ENCODE data around the gene TCF7L1. TPM values are rescaled to one million over a fixed set of nuclear protein-coding genes. Genes with fewer than 3 reads are reported as not detected.

TCF7L1 gene
- total and polyA plus RNA-seq, 9 donors: 5.1 to 53.1 (median 41.3) TPM

GRCh38 chr2:85180322-85181133 is 47.3 kb downstream of the TCF7L1 start:
- peak overlapping the region; percentile 17 for H3K27ac ChIP-seq (ENCODE audit: low read length)
- peaks cover 59% of the 10 kb centered on the region for H3K4me1 ChIP-seq (ENCODE audit: control insufficient read depth, insufficient read depth, low read length)
- peaks cover 3% of the 10 kb centered on the region for H3K36me3 ChIP-seq (ENCODE audit: control insufficient read depth, insufficient read depth, low read length)
- no peak for DNase-seq
- peaks cover 2% of the 10 kb centered on the region for H3K9me3 ChIP-seq (replicated peaks; ENCODE audit: control insufficient read depth, low read depth, low read length)
- no peak overlapping the region for H3K4me3 ChIP-seq (ENCODE audit: low read length)
- 67% methylated on average over 7 of the region's 12 CpGs for WGBS (ENCODE audit: insufficient coverage)
- H3K27me3 ChIP-seq (ENCODE audit: control insufficient read depth, insufficient read depth, low read length): no peaks in the 10 kb centered on the region

GRCh38 chr2:85181134-85181631 is 48.0 kb downstream of the TCF7L1 start:
- WGBS (ENCODE audit: insufficient coverage): 73% methylated on average over 5 of the region's 5 CpGs
- peaks cover 53% of the 10 kb centered on the region for H3K4me1 ChIP-seq (ENCODE audit: control insufficient read depth, insufficient read depth, low read length)

GRCh38 chr2:85181844-85182456 is 48.8 kb downstream of the TCF7L1 start:
- Histone ChIP-seq H3K27ac (ENCODE audit: low read length) (no peak overlapping the region), H3K27me3 (ENCODE audit: control insufficient read depth, insufficient read depth, low read length) (no peaks in the 10 kb centered on the region), H3K4me3 (ENCODE audit: low read length) (no peak overlapping the region), H3K36me3 (ENCODE audit: control insufficient read depth, insufficient read depth, low read length) (peaks cover 3% of the 10 kb centered on the region), H3K9me3 (replicated peaks; ENCODE audit: control insufficient read depth, low read depth, low read length) (peaks cover under 1% of the 10 kb centered on the region), H3K4me1 (ENCODE audit: control insufficient read depth, insufficient read depth, low read length) (peaks cover 50% of the 10 kb centered on the region)
- WGBS (ENCODE audit: insufficient coverage): 73% methylated on average over 9 of the region's 11 CpGs
- peak; percentile 48 for DNase-seq

More at GRCh38 chr2:85181134-85181631, 48.0 kb downstream of the TCF7L1 start:
- Histone ChIP-seq H3K4me3 (ENCODE audit: low read length) (no peak overlapping the region), H3K36me3 (ENCODE audit: control insufficient read depth, insufficient read depth, low read length) (peaks cover 3% of the 10 kb centered on the region), H3K27ac (ENCODE audit: low read length) (peak overlapping the region; percentile 17), H3K27me3 (ENCODE audit: control insufficient read depth, insufficient read depth, low read length) (no peaks in the 10 kb centered on the region), H3K9me3 (replicated peaks; ENCODE audit: control insufficient read depth, low read depth, low read length) (peaks cover 2% of the 10 kb centered on the region)
- no peak for DNase-seq

GRCh38 chr2:85183076-85183475 is 49.9 kb downstream of the TCF7L1 start:
- no peak overlapping the region for H3K27ac ChIP-seq (ENCODE audit: low read length)
- peaks cover 3% of the 10 kb centered on the region for H3K36me3 ChIP-seq (ENCODE audit: control insufficient read depth, insufficient read depth, low read length)
- DNase-seq: no peak
- H3K27me3 ChIP-seq (ENCODE audit: control insufficient read depth, insufficient read depth, low read length): no peaks in the 10 kb centered on the region
- peaks cover 50% of the 10 kb centered on the region for H3K4me1 ChIP-seq (ENCODE audit: control insufficient read depth, insufficient read depth, low read length)
- WGBS (ENCODE audit: insufficient coverage): 86% methylated on average over 3 of the region's 3 CpGs
- no peak overlapping the region for H3K4me3 ChIP-seq (ENCODE audit: low read length)
- no peaks in the 10 kb centered on the region for H3K9me3 ChIP-seq (replicated peaks; ENCODE audit: control insufficient read depth, low read depth, low read length)

- Histone ChIP-seq H3K27ac (ENCODE audit: low read length) (no peak overlapping the region), H3K27me3 (ENCODE audit: control insufficient read depth, insufficient read depth, low read length) (no peaks in the 10 kb centered on the region), H3K4me1 (ENCODE audit: control insufficient read depth, insufficient read depth, low read length) (peaks cover 48% of the 10 kb centered on the region), H3K36me3 (ENCODE audit: control insufficient read depth, insufficient read depth, low read length) (peaks cover 3% of the 10 kb centered on the region), H3K9me3 (replicated peaks; ENCODE audit: control insufficient read depth, low read depth, low read length) (no peaks in the 10 kb centered on the region), H3K4me3 (ENCODE audit: low read length) (no peak overlapping the region)
- WGBS (ENCODE audit: insufficient coverage): 95% methylated on average over 4 of the region's 4 CpGs
- DNase-seq: no peak
Measured at GRCh38 chr2:85183479-85183878, 50.3 kb downstream of the TCF7L1 start.

- Histone ChIP-seq H3K36me3 (ENCODE audit: control insufficient read depth, insufficient read depth, low read length) (peaks cover 3% of the 10 kb centered on the region), H3K27ac (ENCODE audit: low read length) (no peak overlapping the region), H3K9me3 (replicated peaks; ENCODE audit: control insufficient read depth, low read depth, low read length) (no peaks in the 10 kb centered on the region), H3K27me3 (ENCODE audit: control insufficient read depth, insufficient read depth, low read length) (no peaks in the 10 kb centered on the region), H3K4me1 (ENCODE audit: control insufficient read depth, insufficient read depth, low read length) (peaks cover 41% of the 10 kb centered on the region), H3K4me3 (ENCODE audit: low read length) (no peak overlapping the region)
- WGBS (ENCODE audit: insufficient coverage): 93% methylated on average over 8 of the region's 9 CpGs
- DNase-seq: no peak
Measured at GRCh38 chr2:85184231-85184630, 51.0 kb downstream of the TCF7L1 start.

- Histone ChIP-seq H3K9me3 (replicated peaks; ENCODE audit: control insufficient read depth, low read depth, low read length) (no peaks in the 10 kb centered on the region), H3K27ac (ENCODE audit: low read length) (no peak overlapping the region), H3K27me3 (ENCODE audit: control insufficient read depth, insufficient read depth, low read length) (no peaks in the 10 kb centered on the region), H3K4me1 (ENCODE audit: control insufficient read depth, insufficient read depth, low read length) (peaks cover 37% of the 10 kb centered on the region), H3K4me3 (ENCODE audit: low read length) (no peak overlapping the region), H3K36me3 (ENCODE audit: control insufficient read depth, insufficient read depth, low read length) (peaks cover 4% of the 10 kb centered on the region)
- WGBS (ENCODE audit: insufficient coverage): 100% methylated on average over 2 of the region's 6 CpGs
- DNase-seq: no peak
Measured at GRCh38 chr2:85184990-85185389, 51.8 kb downstream of the TCF7L1 start.

- Histone ChIP-seq H3K27me3 (ENCODE audit: control insufficient read depth, insufficient read depth, low read length) (no peaks in the 10 kb centered on the region), H3K36me3 (ENCODE audit: control insufficient read depth, insufficient read depth, low read length) (peaks cover 7% of the 10 kb centered on the region), H3K9me3 (replicated peaks; ENCODE audit: control insufficient read depth, low read depth, low read length) (no peaks in the 10 kb centered on the region), H3K27ac (ENCODE audit: low read length) (no peak overlapping the region), H3K4me1 (ENCODE audit: control insufficient read depth, insufficient read depth, low read length) (peaks cover 32% of the 10 kb centered on the region), H3K4me3 (ENCODE audit: low read length) (no peak overlapping the region)
- 79% methylated on average over 5 of the region's 7 CpGs for WGBS (ENCODE audit: insufficient coverage)
- DNase-seq: no peak
Measured at GRCh38 chr2:85185431-85185940, 52.3 kb downstream of the TCF7L1 start.

GRCh38 chr2:85187069-85187468 is 53.9 kb downstream of the TCF7L1 start:
- Histone ChIP-seq H3K9me3 (replicated peaks; ENCODE audit: control insufficient read depth, low read depth, low read length) (no peaks in the 10 kb centered on the region), H3K36me3 (ENCODE audit: control insufficient read depth, insufficient read depth, low read length) (peaks cover 7% of the 10 kb centered on the region), H3K27me3 (ENCODE audit: control insufficient read depth, insufficient read depth, low read length) (no peaks in the 10 kb centered on the region), H3K27ac (ENCODE audit: low read length) (no peak overlapping the region), H3K4me1 (ENCODE audit: control insufficient read depth, insufficient read depth, low read length) (peaks cover 17% of the 10 kb centered on the region), H3K4me3 (ENCODE audit: low read length) (no peak overlapping the region)
- DNase-seq: no peak
- WGBS (ENCODE audit: insufficient coverage): 33% methylated on average over 1 of the region's 2 CpGs

- Histone ChIP-seq H3K36me3 (ENCODE audit: control insufficient read depth, insufficient read depth, low read length) (peaks cover 13% of the 10 kb centered on the region), H3K27ac (ENCODE audit: low read length) (no peak overlapping the region), H3K4me3 (ENCODE audit: low read length) (no peak overlapping the region), H3K4me1 (ENCODE audit: control insufficient read depth, insufficient read depth, low read length) (peaks cover 3% of the 10 kb centered on the region), H3K9me3 (replicated peaks; ENCODE audit: control insufficient read depth, low read depth, low read length) (no peaks in the 10 kb centered on the region), H3K27me3 (ENCODE audit: control insufficient read depth, insufficient read depth, low read length) (no peaks in the 10 kb centered on the region)
- DNase-seq: no peak
- WGBS (ENCODE audit: insufficient coverage): no CpG with 5 or more reads among the region's 5 CpGs
Measured at GRCh38 chr2:85188852-85189251, 55.7 kb downstream of the TCF7L1 start.

Data from muscle of leg (tissue), 11 donors.